Hematopoietic multipotent progenitor cell (in vitro differentiated cells): Measurements from ENCODE around the gene EYA3. TPM values are rescaled to one million over a fixed set of nuclear protein-coding genes. Genes with fewer than 3 reads are reported as not detected.
"Not testable (repeated sequence)": the region's sequence is repeated elsewhere in the genome, so short reads cannot be mapped to it uniquely, and the experiment has no call there.

ENCODE experiments used
- DNase-seq, 3 donors: peaks; one replicate each; pipeline ENCODE4 v3.0.0-alpha.2; 2011 to 2015; ENCODE audit warnings: low read depth in 2 of 3, low spot score in 2 of 3
- total RNA-seq: library from RNA; depleted of rRNA; stranded (reverse); fragments of >200 nt; gene quantifications from one replicate; pipeline ENCODE4 v1.2.3, GENCODE V29; 2012

EYA3 gene
- total RNA-seq, 1 donor = 12.7 TPM

DNA sequence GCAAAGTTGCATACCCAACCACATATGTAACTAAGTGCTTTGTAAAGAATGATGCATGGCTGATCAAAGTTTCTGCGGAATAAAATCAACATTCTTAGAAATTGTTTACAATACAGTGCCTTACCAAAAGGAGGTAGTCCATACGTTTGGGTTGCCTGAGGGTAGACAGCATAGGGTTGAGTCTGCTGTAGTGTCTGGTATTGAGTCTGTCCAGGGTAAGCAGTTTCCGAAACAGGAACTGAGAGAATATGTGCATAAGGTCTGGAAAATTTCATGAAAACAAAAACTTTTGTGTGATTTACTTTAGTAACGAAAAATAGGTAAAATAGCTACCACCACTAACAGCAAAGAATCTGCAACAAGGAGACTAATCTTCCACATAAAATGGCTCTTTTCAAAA is 53.0 kb downstream of the EYA3 start:
- no peak for DNase-seq

GRCh38 chr1:28032281-28032680 is 56.1 kb downstream of the EYA3 start:
- DNase-seq = no peak

DNA sequence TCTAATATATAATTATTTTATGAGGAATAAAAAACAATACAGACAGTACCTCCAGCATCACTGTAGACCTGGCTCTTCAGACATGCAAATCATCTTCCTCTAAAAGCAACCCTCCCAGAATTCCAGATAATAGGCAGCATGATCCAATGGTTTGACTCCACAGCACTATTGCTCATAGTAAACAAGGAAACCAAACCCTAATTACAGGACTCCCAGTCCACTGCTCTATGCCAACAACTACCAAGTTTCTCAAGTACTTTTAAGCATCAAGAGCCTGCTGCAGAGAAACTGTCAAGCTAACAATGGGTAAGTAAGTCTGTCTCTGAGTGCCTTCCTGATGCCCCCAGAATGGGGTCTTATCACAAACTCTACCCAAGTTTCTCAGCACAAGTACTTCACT is 57.2 kb downstream of the EYA3 start:
- DNase-seq = no peak

DNA sequence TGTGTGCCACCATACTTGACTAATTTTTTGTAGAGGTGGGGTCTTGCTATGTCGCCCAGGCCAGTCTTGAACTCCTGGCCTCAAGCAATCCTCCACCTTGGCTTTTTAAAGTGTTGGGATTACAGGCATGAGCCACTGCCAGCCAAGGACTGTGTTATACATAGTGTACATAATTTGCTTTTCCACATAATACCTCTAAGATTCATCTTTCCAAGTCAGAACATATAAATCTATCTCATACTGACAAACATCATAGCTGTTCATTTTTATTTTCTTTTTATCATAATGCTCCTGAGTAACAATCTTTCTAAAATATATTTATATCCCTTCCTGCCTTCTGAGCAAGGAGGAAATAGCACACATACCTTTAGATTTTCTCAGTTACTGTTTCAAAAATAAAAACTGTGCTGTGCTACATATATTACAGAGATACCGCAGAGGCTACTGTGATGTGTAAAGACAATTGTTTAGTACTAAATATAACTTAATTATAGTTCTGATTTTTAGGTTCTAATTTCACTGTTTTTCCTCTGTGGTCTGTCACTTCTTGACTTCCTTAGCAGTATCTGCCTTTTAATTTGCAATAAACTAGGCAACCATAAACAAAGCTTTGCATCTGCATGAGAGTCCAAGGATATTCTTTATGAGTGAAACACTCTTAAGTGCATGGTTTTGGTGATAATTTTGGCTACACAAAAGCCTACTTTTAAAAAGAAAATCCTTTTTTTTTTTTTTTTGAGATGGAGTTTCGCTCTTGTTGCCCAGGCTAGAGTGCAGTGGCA is 59.3 kb downstream of the EYA3 start:
- DNase-seq = no peak

- no peak for DNase-seq
These were observed 60.8 kb downstream of the EYA3 start for GRCh38 chr1:28027660-28028059.

DNA sequence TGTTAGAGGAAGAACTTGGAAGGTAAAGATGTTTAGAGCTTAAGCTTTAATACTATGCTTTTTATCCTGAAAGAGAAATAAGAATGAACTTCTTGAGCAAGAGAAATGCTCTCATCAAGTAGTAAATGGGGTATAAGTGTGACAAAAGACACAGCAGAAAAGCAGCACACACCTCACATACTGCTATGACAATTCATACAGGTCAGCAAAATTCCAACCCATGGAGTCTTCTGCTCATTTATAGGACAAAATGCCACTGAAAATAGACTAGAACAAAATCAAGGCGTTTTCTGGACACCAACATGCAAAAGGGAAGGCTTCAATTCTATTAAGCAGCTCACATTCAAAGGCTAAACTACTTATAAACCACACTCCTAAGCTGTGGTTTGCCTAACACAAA is 61.2 kb downstream of the EYA3 start:
- DNase-seq = no peak

- no peak for DNase-seq
These were observed 62.1 kb downstream of the EYA3 start for GRCh38 chr1:28026329-28026728.

DNA sequence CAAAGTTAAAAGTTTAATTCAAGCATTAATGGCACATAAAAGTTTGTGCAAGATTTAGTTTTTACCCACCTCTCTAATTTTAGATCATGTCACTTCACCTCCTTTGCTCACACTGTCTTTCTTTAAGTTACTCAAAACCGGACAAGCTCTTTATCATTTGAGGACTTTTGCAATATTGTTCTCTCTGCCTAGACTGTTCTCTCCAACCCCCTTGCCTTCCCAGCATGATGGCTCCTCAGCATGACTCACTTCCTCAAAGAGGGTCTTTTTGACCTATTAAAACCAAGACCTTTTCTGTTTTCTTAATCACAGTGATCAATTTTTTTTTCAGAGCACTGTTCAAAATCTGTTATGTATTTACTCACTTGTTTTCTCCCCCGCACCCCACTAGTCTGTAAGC is 67.3 kb downstream of the EYA3 start:
- no peak for DNase-seq

DNA sequence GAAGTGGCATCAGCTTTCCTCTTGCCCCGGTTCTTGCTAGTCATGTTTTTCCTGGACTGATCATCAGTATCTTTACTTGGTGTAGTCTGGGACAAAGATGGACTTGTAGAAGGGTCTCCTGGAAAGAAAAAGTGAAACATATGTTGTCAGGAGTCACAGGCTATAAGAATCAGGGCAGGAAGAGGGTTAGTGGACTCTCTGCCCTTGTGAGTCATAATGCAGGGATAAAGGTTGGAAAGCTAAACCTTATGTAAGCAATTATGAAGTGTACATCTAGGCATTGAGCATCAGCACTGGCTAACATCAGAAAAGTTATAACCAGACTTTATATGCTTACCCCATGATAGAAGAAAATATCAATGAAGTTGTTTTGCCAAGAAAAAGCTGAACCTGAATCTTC is 77.4 kb downstream of the EYA3 start:
- DNase-seq = no peak

GRCh38 chr1:28003117-28003516 is 85.3 kb downstream of the EYA3 start:
- not testable (repeated sequence) for DNase-seq

GRCh38 chr1:28002600-28002999 is 85.8 kb downstream of the EYA3 start:
- no peak for DNase-seq

- DNase-seq = no peak
These were observed 89.4 kb downstream of the EYA3 start for GRCh38 chr1:27999055-27999454.

- DNase-seq = not testable (repeated sequence)
These were observed 93.9 kb downstream of the EYA3 start for GRCh38 chr1:27994526-27994925.

DNA sequence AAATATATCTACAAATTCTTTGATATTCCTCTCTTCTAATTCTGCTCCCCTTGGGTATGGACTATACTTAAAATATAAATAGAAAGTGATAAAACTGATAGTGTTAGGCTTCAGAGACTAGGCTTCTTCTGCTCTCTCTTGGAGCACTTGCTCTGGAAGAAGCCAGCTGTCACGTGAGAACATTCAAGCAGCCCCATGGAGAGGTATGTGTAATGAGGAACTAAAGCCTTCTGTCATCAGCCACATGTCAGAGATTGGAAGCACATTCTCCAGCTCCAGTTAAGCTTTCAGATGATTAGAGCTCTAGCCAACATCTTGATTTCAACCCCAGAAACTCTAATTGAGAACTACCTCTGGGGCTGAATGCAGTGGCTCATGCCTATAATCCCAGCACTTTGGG is 94.3 kb downstream of the EYA3 start:
- peak in 1 of 3 donors; percentile 46 for DNase-seq

- DNase-seq = no peak
These were observed 95.2 kb downstream of the EYA3 start for GRCh38 chr1:27993241-27993640.

DNA sequence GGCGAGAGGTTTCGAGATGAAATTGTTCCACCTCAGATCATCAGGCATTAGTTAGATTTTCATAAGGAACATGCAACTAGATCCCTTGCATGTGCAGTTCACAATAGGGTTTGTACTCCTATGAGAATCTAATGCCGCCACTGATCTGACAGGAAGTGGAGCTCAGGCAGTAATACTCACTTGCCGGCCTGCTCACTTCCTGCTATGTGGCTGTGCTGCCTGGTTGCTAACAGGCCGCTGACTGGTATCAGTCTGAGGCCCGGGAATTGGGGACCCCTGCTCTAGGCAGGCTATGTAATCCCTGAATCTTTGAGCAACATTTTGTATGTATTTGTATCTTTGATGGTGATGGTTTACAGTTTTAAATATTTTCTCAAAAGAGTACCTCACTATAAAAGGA is 96.1 kb downstream of the EYA3 start:
- peak in 2 of 3 donors; percentile 41 to 52 for DNase-seq

- DNase-seq = no peak
These were observed 97.4 kb downstream of the EYA3 start for GRCh38 chr1:27990920-27991537.

DNA sequence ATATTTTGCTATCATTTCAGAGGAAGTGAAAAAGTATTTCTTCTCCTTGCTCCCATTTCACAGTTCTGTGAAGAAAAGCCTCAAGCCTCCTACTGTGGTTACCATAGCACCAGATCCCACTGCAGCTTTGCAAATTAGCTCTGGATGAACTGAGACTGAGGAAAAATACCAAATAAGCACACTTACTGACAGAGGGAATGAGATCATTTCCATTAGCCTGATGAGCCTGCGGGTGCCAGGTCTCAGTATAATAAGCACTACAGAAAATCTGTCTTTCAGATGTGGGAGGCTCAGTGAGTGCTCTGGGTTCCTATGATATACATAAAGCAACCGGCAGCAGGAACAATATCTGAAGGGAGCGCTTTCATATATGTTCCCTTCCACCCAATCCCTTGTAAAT is 107.3 kb downstream of the EYA3 start:
- no peak for DNase-seq

DNA sequence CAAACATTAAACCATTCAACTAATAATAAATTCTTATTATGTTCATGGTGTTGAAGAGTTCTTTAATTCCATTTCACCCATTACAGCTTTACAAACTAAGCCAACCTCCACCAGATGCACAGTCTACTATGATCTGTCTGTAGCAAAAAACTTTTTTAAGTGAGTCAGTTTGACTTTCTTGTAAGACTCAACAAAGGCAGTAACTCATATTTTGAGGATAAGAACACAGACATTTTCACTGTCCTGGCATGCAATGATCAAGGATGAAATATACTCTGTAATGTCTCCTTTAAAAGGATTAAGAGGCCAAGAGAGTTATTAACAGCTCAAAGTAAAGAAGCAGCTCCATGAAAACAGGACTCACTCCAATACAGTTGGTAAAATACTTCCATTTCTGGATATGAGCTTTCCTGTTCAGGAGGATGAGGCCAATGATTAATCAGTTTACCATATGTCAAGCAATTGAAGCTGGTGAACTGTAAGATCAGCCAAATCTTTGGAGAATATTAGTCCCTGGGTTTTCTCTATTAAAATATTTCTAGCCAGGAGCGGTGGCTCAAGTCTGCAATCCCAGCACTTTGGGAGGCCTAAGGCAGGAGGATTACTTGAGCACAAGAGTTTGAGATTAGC is 108.1 kb downstream of the EYA3 start:
- DNase-seq = no peak

DNA sequence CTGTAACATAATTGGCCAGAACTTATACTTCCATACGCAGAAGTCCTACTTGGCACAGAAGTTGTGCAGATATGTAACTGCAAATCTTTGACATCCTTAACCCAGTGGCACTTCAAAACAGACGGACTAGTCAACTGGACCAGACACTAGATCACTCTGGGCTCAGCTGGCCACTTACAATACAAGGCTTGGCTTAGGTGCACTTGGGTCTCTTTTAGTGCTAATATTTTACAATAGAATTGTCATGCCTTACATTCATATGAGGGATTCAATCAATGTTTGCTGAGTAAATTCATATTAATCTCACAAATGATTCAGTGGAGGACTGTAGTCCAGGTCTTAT is 108.6 kb downstream of the EYA3 start:
- DNase-seq = no peak

DNA sequence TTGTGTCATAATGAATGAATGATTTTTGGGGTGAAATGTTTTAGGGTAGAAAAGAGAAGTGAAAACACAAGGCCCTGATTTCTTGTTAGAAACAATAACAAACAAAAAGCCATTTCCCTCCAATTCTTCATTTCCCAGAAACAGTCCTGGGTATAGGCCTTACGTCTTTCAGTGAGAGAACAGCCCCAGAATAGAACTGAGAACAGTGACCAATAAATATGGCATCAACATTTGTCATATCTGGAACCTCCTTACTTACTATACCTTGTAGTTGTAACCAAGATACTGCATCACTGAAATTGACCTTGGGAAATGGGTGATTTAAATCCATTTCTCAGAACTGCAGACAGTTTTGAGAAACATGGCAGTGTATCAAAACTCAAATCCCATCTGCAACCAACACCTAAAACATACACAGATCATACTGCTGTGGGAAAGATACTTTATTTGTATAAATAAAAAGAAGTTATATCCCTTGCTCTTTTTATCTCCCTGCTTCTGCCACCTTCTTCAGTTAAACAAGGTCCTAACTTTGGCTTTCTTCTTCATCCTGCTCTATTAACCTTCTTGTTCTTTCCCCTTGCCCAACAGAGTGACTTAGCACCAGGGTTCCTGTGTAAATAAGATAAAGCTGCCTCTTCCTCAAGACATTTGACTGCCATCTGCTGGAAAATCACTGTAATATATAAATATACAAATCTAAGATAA is 109.1 kb downstream of the EYA3 start:
- DNase-seq = peak in 2 of 3 donors; percentile 72 to 82

GRCh38 chr1:27974417-27974781 is 114.0 kb downstream of the EYA3 start:
- no peak for DNase-seq
